PC-9 (cell line): ENCODE results near the gene CST11. TPM values are rescaled to one million over a fixed set of nuclear protein-coding genes. Genes with fewer than 3 reads are reported as not detected.

Source experiments
- BruUV-seq: library from RNA; stranded (reverse); fragments of 400-500 nt; replicated peaks from 2 replicates; lab custom pipeline; 2021; lab: Mats Ljungman, UMichigan
- CTCF ChIA-PET: fragments of 300-600 bp; sonication (Branson Sonifier 250); formaldehyde crosslinking; loops from one replicate; lab custom pipeline; 2022; ENCODE audit warnings: antibody characterized with exemption; lab: Charles Lee
- POLR2A ChIA-PET: fragments of 300-600 bp; sonication (Branson Sonifier 250); formaldehyde crosslinking; loops from one replicate; lab custom pipeline; 2022; ENCODE audit warnings: antibody characterized with exemption; ENCODE audit not compliant: unreplicated experiment; lab: Charles Lee
- DNase-seq, 2 experiments: peaks; one replicate each; pipeline versions ENCODE4 v3.0.0 to v3.0.0-alpha.2; 2015 to 2022; ENCODE audit warnings: mixed read lengths in 1 of 2
- H2AFZ ChIP-seq: fragments of 200-600 bp; sonication (generic); 2 replicates; pipeline ENCODE4 v1.8.1; 2017; ENCODE audit warnings: antibody characterized with exemption
- H3F3A ChIP-seq: fragments of 200-600 bp; sonication (generic); 2 replicates; pipeline ENCODE4 v1.8.1; 2017; ENCODE audit warnings: antibody characterized with exemption, mild to moderate bottlenecking, low read depth; ENCODE audit not compliant: insufficient read depth
- H3K27ac ChIP-seq: fragments of 200-600 bp; sonication (generic); 2 replicates; pipeline ENCODE4 v1.6.1; 2016; ENCODE audit warnings: mixed run types
- H3K27me3 ChIP-seq: fragments of 200-600 bp; sonication (generic); 2 replicates; pipeline ENCODE4 v1.6.1; 2016; ENCODE audit warnings: low read depth, mixed run types; ENCODE audit not compliant: insufficient read depth
- H3K36me3 ChIP-seq: fragments of 200-600 bp; sonication (generic); 2 replicates; pipeline ENCODE4 v1.6.1; 2016; ENCODE audit warnings: low read depth, mixed run types
- H3K4me1 ChIP-seq: fragments of 200-600 bp; sonication (generic); replicated peaks from 2 replicates; pipeline ENCODE4 v1.6.1; 2016; ENCODE audit warnings: mixed run types; ENCODE audit not compliant: insufficient read depth
- H3K4me2 ChIP-seq: fragments of 200-600 bp; sonication (generic); 2 replicates; pipeline ENCODE4 v1.6.1; 2017; ENCODE audit warnings: mixed run types
- H3K4me3 ChIP-seq: fragments of 200-600 bp; sonication (generic); 2 replicates; pipeline ENCODE4 v1.6.1; 2016; ENCODE audit warnings: mixed run types
- H3K79me2 ChIP-seq: fragments of 200-600 bp; sonication (generic); 2 replicates; pipeline ENCODE4 v1.6.1; 2017; ENCODE audit warnings: low read depth, mixed run types
- H3K9me2 ChIP-seq: fragments of 200-600 bp; sonication (generic); 2 replicates; pipeline ENCODE4 v1.8.1; 2017; ENCODE audit warnings: mild to moderate bottlenecking; ENCODE audit not compliant: insufficient read depth
- H3K9me3 ChIP-seq: fragments of 200-600 bp; sonication (generic); 2 replicates; pipeline ENCODE4 v1.8.1; 2016; ENCODE audit warnings: low read depth; ENCODE audit not compliant: insufficient read depth
- H4K20me1 ChIP-seq: fragments of 200-600 bp; sonication (generic); 2 replicates; pipeline ENCODE4 v1.8.1; 2017; ENCODE audit not compliant: insufficient read depth
- CTCF ChIP-seq: fragments of 200-600 bp; sonication (generic); conservative IDR thresholded peaks from 2 replicates; pipeline ENCODE4 v1.6.1; 2017; ENCODE audit warnings: mixed run types, antibody characterized with exemption, mild to moderate bottlenecking, moderate library complexity
- EZH2 ChIP-seq: fragments of 200-600 bp; sonication (generic); IDR thresholded peaks from 2 replicates; pipeline ENCODE4 v1.8.0; 2017; ENCODE audit warnings: antibody characterized with exemption, low read depth
- intact Hi-C: fragments of 100-400 bp; cut with micrococcal nuclease; formaldehyde crosslinking; loops from one replicate; pipeline ENCODE4 v1.10.0; 2022; ENCODE audit not compliant: unreplicated experiment
- total RNA-seq: library from RNA; stranded (reverse); gene quantifications from 2 replicates; pipeline ENCODE4 v1.2.3, GENCODE V29; 2021

The CST11 gene
- total RNA-seq, 1 experiment from 2014 or later: not detected

DNA sequence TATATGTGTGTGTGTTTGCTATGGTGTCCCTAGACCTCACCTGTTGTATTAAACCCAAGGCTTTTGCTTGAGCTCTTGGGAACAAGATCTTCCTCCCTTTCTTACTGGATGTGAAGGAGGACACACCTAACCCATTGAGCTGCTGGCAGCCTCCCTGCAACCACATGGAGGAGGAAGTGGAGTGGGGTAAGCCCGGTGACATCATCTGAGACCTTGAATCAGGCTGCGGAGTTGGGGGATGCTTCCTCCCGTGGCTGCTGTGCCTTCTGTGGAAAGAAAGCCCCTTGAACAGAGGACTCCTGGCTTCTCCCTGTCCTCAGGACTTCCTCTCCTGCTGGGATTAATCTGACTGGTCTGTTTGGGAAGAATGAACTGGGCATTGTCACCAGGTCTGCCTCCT lies 3.3 kb downstream of the CST11 start:
- CTCF ChIA-PET: no interaction called here
- no peak overlapping the region for H3K4me2 ChIP-seq
- no peak overlapping the region for H2AFZ ChIP-seq

GRCh38 chr20:23448167-23448566 lies 4.5 kb downstream of the CST11 start:
- Histone ChIP-seq H3K4me2 (no peak overlapping the region), H3K27me3 (no peaks in the 10 kb centered on the region), H3F3A (no peaks in the 10 kb centered on the region), H3K79me2 (no peaks in the 10 kb centered on the region), H3K9me2 (no peaks in the 10 kb centered on the region), H4K20me1 (no peaks in the 10 kb centered on the region), H3K4me3 (no peak overlapping the region), H2AFZ (no peak overlapping the region), H3K36me3 (no peaks in the 10 kb centered on the region), H3K9me3 (no peaks in the 10 kb centered on the region), H3K4me1 (peaks cover 5% of the 10 kb centered on the region; the same call in 1 of the 2 replicates), H3K27ac (no peak overlapping the region)
- BruUV-seq: no TSS peak
- intact Hi-C loops: no loop called here
- DNase-seq: no peak
- POLR2A ChIA-PET: no interaction called here
- CTCF ChIA-PET: no interaction called here
- TF ChIP-seq EZH2 (no peak), CTCF (no peak)

More for the DNA sequence above, 3.3 kb downstream of the CST11 start:
- H3K36me3 ChIP-seq: no peaks in the 10 kb centered on the region
- H3K79me2 ChIP-seq: no peaks in the 10 kb centered on the region
- POLR2A ChIA-PET: no interaction called here
- peaks cover 5% of the 10 kb centered on the region; the same call in 1 of the 2 replicates for H3K4me1 ChIP-seq
- H3K9me3 ChIP-seq: no peaks in the 10 kb centered on the region
- H3K27ac ChIP-seq: no peak overlapping the region
- BruUV-seq: no TSS peak
- TF ChIP-seq EZH2: no peak
- TF ChIP-seq CTCF: no peak
- intact Hi-C loops: no loop called here
- no peaks in the 10 kb centered on the region for H3F3A ChIP-seq
- DNase-seq: no peak
- H3K27me3 ChIP-seq: no peaks in the 10 kb centered on the region
- H3K9me2 ChIP-seq: no peaks in the 10 kb centered on the region
- no peaks in the 10 kb centered on the region for H4K20me1 ChIP-seq
- H3K4me3 ChIP-seq: no peak overlapping the region

DNA sequence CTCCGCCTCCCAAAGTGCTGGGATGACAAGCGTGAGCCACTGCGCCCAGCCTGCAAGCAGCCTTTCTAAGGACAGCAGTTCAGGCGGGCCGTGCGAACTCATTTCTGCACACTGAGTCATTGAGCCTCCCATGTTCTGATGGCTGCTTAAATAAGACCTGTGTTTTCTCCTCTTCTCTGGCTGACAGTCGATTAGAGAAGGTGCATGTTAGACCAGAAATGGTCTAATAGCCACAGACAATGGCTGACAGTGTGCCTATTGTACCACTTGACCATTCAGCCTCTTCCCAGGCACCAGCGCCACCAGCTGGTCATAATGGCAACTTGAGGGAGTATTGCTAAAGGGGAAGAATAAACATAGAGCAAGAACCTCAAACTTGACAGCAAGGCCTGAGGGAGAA lies 6.2 kb downstream of the CST11 start:
- DNase-seq: no peak
- intact Hi-C loops: no loop called here
- H3K27me3 ChIP-seq: no peaks in the 10 kb centered on the region
- H3K4me2 ChIP-seq: no peak overlapping the region
- no peaks in the 10 kb centered on the region for H3K9me2 ChIP-seq
- ChIA-PET POLR2A (no interaction called here), CTCF (interaction anchor here (0.6 kb wide), 1 partner anchor 321 kb away, joined by 6 read pairs; no protein-coding TSS in a partner anchor)
- no peaks in the 10 kb centered on the region for H4K20me1 ChIP-seq
- no peaks in the 10 kb centered on the region for H3K79me2 ChIP-seq
- H2AFZ ChIP-seq: no peak overlapping the region
- H3K27ac ChIP-seq: no peak overlapping the region
- H3K4me1 ChIP-seq: peaks cover 5% of the 10 kb centered on the region; the same call in 1 of the 2 replicates
- no peaks in the 10 kb centered on the region for H3K36me3 ChIP-seq
- no peak overlapping the region for H3K4me3 ChIP-seq
- TF ChIP-seq CTCF: peak; percentile 50; the same call in 1 of the 2 replicates
- no peak for TF ChIP-seq EZH2
- no TSS peak for BruUV-seq
- H3K9me3 ChIP-seq: no peaks in the 10 kb centered on the region
- no peaks in the 10 kb centered on the region for H3F3A ChIP-seq
